Neuronal stem cell (in vitro differentiated cells): ENCODE data around the gene AMPD3.

Experiments used
- DNase-seq: peaks from one replicate; pipeline ENCODE4 v3.0.0-alpha.2; 2013; ENCODE audit warnings: low spot score
- H2AFZ ChIP-seq: one replicate; pipeline ENCODE4 v1.6.1; 2013; ENCODE audit warnings: mild to moderate bottlenecking, low read length, inconsistent platforms
- H2AK5ac ChIP-seq: 2 replicates; pipeline ENCODE4 v1.6.1; 2013; ENCODE audit warnings: low read depth, mild to moderate bottlenecking, inconsistent platforms, low read length, moderate library complexity, mixed read lengths
- H2BK120ac ChIP-seq: 2 replicates; pipeline ENCODE4 v1.6.1; 2013; ENCODE audit warnings: low read depth, mild to moderate bottlenecking, inconsistent platforms, low read length, moderate library complexity, mixed read lengths
- H2BK12ac ChIP-seq: one replicate; pipeline ENCODE4 v1.6.1; 2013; ENCODE audit warnings: low read length, inconsistent platforms
- H2BK15ac ChIP-seq: 2 replicates; pipeline ENCODE4 v1.6.1; 2013; ENCODE audit warnings: mild to moderate bottlenecking, low read length, inconsistent platforms, mixed read lengths
- H2BK5ac ChIP-seq: one replicate; pipeline ENCODE4 v1.6.1; 2013; ENCODE audit warnings: inconsistent platforms, mild to moderate bottlenecking, low read length, moderate library complexity
- H3K14ac ChIP-seq: one replicate; pipeline ENCODE4 v1.6.1; 2013; ENCODE audit warnings: low read length, inconsistent platforms
- H3K18ac ChIP-seq: 2 replicates; pipeline ENCODE4 v1.6.1; 2013; ENCODE audit warnings: low read length, inconsistent platforms
- H3K23ac ChIP-seq: 2 replicates; pipeline ENCODE4 v1.6.1; 2013; ENCODE audit warnings: low read depth, mild to moderate bottlenecking, mixed read lengths, low read length, inconsistent platforms; ENCODE audit not compliant: poor library complexity
- H3K27ac ChIP-seq: replicated peaks from 3 replicates; pipeline ENCODE4 v1.5.1; 2013; ENCODE audit warnings: low read length, inconsistent platforms
- H3K27me3 ChIP-seq, 3 experiments: 2 replicates each; pipeline ENCODE4 v1.6.1; 2013; ENCODE audit warnings: low read length in 3 of 3, mild to moderate bottlenecking in 2 of 3, inconsistent platforms in 1 of 3, low read depth in 1 of 3, mixed read lengths in 1 of 3, moderate library complexity in 1 of 3; ENCODE audit not compliant: control insufficient read depth in 3 of 3, insufficient read depth in 3 of 3
- H3K36me3 ChIP-seq, 2 donors: replicated peaks in 1 of 2; 2 replicates each; pipeline ENCODE4 v1.6.1; 2013; ENCODE audit warnings: low read length in 2 of 2; ENCODE audit not compliant: control insufficient read depth in 2 of 2, insufficient read depth in 2 of 2
- H3K4ac ChIP-seq: 2 replicates; pipeline ENCODE4 v1.6.1; 2013; ENCODE audit warnings: inconsistent platforms, mild to moderate bottlenecking, low read length, moderate library complexity
- H3K4me1 ChIP-seq, 2 donors: 1 replicate in 1 of 2; 2 replicates in 1 of 2; pipeline ENCODE4 v1.6.1; 2013; ENCODE audit warnings: low read length in 2 of 2, low read depth in 1 of 2; ENCODE audit not compliant: control insufficient read depth in 2 of 2, insufficient read depth in 1 of 2
- H3K4me2 ChIP-seq: one replicate; pipeline ENCODE4 v1.6.1; 2013; ENCODE audit warnings: mild to moderate bottlenecking, low read length, inconsistent platforms; ENCODE audit not compliant: insufficient read depth, poor library complexity, severe bottlenecking
- H3K4me3 ChIP-seq, 2 donors: 2 replicates each; pipeline ENCODE4 v1.5.1; 2013; ENCODE audit warnings: low read length in 2 of 2, mild to moderate bottlenecking in 2 of 2, inconsistent platforms in 1 of 2, moderate library complexity in 1 of 2
- H3K79me1 ChIP-seq: one replicate; pipeline ENCODE4 v1.6.1; 2013; ENCODE audit warnings: low read depth, mild to moderate bottlenecking, inconsistent platforms, low read length, moderate library complexity
- H3K9ac ChIP-seq: one replicate; pipeline ENCODE4 v1.6.1; 2013; ENCODE audit warnings: mild to moderate bottlenecking, low read depth, low read length, inconsistent platforms; ENCODE audit not compliant: poor library complexity
- H3K9me3 ChIP-seq, 2 donors: replicated peaks in 1 of 2; 2 replicates each; pipeline versions ENCODE3 to v1.6.1; 2013; ENCODE audit warnings: low read length in 2 of 2, mild to moderate bottlenecking in 2 of 2, inconsistent platforms in 1 of 2, low read depth in 1 of 2, mixed read lengths in 1 of 2, moderate library complexity in 1 of 2; ENCODE audit not compliant: control insufficient read depth in 2 of 2, insufficient read depth in 1 of 2
- H4K8ac ChIP-seq: one replicate; pipeline ENCODE4 v1.6.1; 2013; ENCODE audit warnings: low read depth, mild to moderate bottlenecking, inconsistent platforms, low read length, moderate library complexity
- H4K91ac ChIP-seq: one replicate; pipeline ENCODE4 v1.6.1; 2013; ENCODE audit warnings: low read length, low read depth, mild to moderate bottlenecking, inconsistent platforms; ENCODE audit not compliant: poor library complexity
- WGBS, 2 donors: extraction: QIAGEN DNeasy Blood & Tissue Kit; methylation state at CpG; one replicate each; pipeline ENCODE4 v1.1.7; 2013; ENCODE audit warnings: missing lambda C conversion rate in 2 of 2, mixed read lengths in 1 of 2; ENCODE audit not compliant: insufficient read length in 2 of 2, insufficient replicate concordance in 1 of 2; ENCODE audit errors: extremely low coverage in 2 of 2; 5-methylcytosine and 5-hydroxymethylcytosine counted together

AMPD3 gene

DNA sequence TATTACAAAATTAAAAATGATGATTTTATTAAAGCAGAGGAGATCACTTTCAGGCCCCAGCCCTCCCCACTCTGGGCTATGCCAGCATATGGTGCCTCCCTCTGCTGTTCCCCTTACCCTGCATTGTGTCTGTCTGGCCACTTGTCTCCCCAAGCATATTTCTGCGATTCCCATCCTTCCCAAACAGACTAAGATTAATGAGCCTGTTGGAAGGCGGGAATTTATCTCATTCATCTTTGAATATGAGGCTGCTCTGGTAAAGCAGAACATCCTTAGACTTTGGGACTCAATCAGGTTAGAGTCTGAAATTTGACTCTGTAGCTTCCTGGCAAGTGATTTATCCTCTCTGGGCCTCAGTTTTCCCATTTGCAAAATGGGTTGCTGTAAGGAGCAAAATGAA lies 25.7 kb downstream of the AMPD3 start:
- Histone ChIP-seq H3K18ac (no peak overlapping the region), H4K8ac (no peak overlapping the region), H3K36me3 (no peaks in the 10 kb centered on the region), H4K91ac (no peak overlapping the region), H3K9me3 (no peaks in the 10 kb centered on the region), H3K23ac (no peak overlapping the region), H3K79me1 (no peaks in the 10 kb centered on the region), H3K9ac (no peak overlapping the region), H2BK15ac (no peak overlapping the region), H2BK120ac (no peak overlapping the region), H3K4me3 (no peak overlapping the region), H2AK5ac (no peak overlapping the region), H3K27ac (no peak overlapping the region), H2BK12ac (no peak overlapping the region), H3K4ac (no peak overlapping the region), H3K4me1 (no peaks in the 10 kb centered on the region), H2AFZ (no peak overlapping the region), H2BK5ac (no peak overlapping the region), H3K27me3 (no peaks in the 10 kb centered on the region), H3K14ac (no peak overlapping the region), H3K4me2 (no peak overlapping the region)
- WGBS, 2 donors = no CpG with 5 or more reads among the region's 2 CpGs
- DNase-seq = no peak

DNA sequence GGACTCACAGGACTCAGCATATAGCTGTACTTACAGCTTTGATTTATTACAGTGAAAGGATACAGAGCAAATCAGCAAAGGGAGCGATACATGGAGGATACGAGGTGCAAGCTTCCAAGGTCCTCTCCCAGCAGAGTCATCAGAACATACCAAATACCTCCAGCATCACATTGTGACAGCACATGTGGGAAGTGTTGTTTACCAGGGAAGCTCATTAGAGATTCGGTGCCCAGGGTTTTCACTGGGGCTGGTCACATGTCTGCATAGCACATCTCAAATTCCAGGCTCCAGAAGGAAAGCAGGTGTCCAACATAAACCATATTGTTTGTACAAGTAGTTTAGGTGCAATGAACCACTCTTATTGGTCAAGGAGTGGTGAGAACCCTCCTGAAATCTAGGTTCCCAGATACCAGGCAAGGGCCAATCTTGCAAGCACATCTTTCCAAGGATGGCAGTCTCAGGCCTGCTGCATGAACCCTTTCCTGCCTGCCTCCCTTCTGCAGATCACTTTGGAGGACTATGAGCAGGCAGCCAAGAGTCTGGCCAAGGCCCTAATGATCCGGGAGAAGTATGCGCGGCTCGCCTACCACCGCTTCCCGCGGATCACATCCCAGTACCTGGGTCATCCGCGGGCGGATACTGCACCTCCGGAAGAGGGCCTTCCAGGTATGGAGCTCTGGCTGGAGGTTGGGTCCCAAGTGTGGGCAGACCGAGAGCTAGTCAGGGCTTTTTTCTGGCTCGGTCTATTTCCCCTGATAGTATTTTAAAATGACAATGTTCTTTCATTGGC lies 26.7 kb downstream of the AMPD3 start:
- Histone ChIP-seq H4K91ac (no peak overlapping the region), H3K4me1 (no peaks in the 10 kb centered on the region), H3K79me1 (no peaks in the 10 kb centered on the region), H2AFZ (no peak overlapping the region), H3K27me3 (no peaks in the 10 kb centered on the region), H3K9me3 (no peaks in the 10 kb centered on the region), H3K4ac (no peak overlapping the region), H2BK120ac (no peak overlapping the region), H2BK15ac (no peak overlapping the region), H3K23ac (no peak overlapping the region), H3K27ac (no peak overlapping the region), H4K8ac (no peak overlapping the region), H3K9ac (no peak overlapping the region), H2BK5ac (no peak overlapping the region), H3K14ac (no peak overlapping the region), H3K36me3 (no peaks in the 10 kb centered on the region), H3K4me3 (no peak overlapping the region), H2AK5ac (no peak overlapping the region), H3K4me2 (no peak overlapping the region), H2BK12ac (no peak overlapping the region), H3K18ac (no peak overlapping the region)
- WGBS, 2 donors = no CpG with 5 or more reads among the region's 16 CpGs
- DNase-seq = no peak

DNA sequence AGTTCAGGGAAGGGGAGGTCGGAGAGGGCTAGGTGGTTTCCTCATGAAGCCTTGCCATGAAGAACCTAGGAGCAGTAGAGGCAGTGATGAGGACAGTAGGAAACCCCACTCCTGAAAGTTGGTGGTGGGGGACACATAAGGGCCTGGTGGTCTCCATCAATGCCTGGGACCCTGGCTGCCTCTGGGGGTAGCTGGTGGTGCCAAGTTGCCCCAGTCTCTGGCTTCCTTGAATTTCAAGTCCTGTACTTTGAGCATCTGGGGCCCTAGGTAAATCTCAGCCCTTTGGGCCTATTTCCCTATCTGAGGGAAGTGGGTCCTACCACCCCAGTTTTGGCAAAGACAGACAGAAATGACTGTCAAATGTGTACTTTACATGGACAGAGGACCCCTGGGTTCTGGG lies 28.1 kb downstream of the AMPD3 start:
- DNase-seq = no peak
- no peak overlapping the region for H3K9ac ChIP-seq
- no peak overlapping the region for H3K14ac ChIP-seq
- H3K36me3 ChIP-seq = no peaks in the 10 kb centered on the region
- no peaks in the 10 kb centered on the region for H3K27me3 ChIP-seq
- H4K91ac ChIP-seq = no peak overlapping the region
- no peak overlapping the region for H2BK5ac ChIP-seq
- H3K9me3 ChIP-seq = no peaks in the 10 kb centered on the region
- H3K27ac ChIP-seq = no peak overlapping the region
- no peak overlapping the region for H2BK12ac ChIP-seq
- no peaks in the 10 kb centered on the region for H3K4me1 ChIP-seq
- H2AK5ac ChIP-seq = no peak overlapping the region
- H3K18ac ChIP-seq = no peak overlapping the region
- no CpG with 5 or more reads among the region's 1 CpG for WGBS, 2 donors
- no peak overlapping the region for H2AFZ ChIP-seq
- H3K4me3 ChIP-seq = peak overlapping the region in 1 of 2 donors; percentile 21
- no peak overlapping the region for H3K4ac ChIP-seq
- no peak overlapping the region for H2BK15ac ChIP-seq
- H3K4me2 ChIP-seq = no peak overlapping the region
- H4K8ac ChIP-seq = no peak overlapping the region
- no peak overlapping the region for H2BK120ac ChIP-seq
- no peaks in the 10 kb centered on the region for H3K79me1 ChIP-seq
- H3K23ac ChIP-seq = no peak overlapping the region

DNA sequence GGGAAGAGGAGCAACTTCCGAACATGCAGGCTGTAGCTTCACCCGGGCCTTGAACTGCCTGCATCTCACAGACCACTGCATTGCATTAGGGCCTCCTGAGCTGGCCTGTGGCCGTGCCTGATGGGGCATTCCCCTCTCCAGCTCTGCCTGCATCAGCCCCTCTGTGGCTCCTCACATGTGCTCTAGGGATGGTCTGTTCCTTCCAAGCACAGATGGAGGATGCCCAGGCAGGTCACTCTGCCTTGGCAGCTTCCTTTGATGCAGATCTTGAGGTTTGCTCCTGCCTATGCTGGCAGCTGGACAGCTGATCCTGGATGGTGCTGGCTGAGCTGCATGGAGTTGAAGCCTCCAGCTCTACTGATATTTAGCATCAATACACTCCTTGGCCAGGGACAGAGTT lies 28.5 kb downstream of the AMPD3 start:
- no peak overlapping the region for H4K91ac ChIP-seq
- no peak overlapping the region for H2BK12ac ChIP-seq
- DNase-seq = no peak
- no peaks in the 10 kb centered on the region for H3K79me1 ChIP-seq
- peak overlapping the region in 1 of 2 donors; percentile 21 for H3K4me3 ChIP-seq
- no CpG with 5 or more reads among the region's 3 CpGs for WGBS, 2 donors
- H2BK5ac ChIP-seq = no peak overlapping the region
- no peak overlapping the region for H2AK5ac ChIP-seq
- no peak overlapping the region for H2BK120ac ChIP-seq
- peak overlapping the region; percentile 50 for H3K23ac ChIP-seq
- no peak overlapping the region for H3K27ac ChIP-seq
- H3K9me3 ChIP-seq = no peaks in the 10 kb centered on the region
- no peaks in the 10 kb centered on the region for H3K27me3 ChIP-seq
- no peak overlapping the region for H3K4ac ChIP-seq
- no peak overlapping the region for H3K14ac ChIP-seq
- H2BK15ac ChIP-seq = no peak overlapping the region
- no peak overlapping the region for H3K4me2 ChIP-seq
- no peak overlapping the region for H2AFZ ChIP-seq
- no peak overlapping the region for H3K9ac ChIP-seq
- H3K18ac ChIP-seq = no peak overlapping the region
- H3K4me1 ChIP-seq = no peaks in the 10 kb centered on the region
- no peaks in the 10 kb centered on the region for H3K36me3 ChIP-seq
- no peak overlapping the region for H4K8ac ChIP-seq
